HUES48 (cell line): ENCODE measurements around the gene CERS6.

Source experiments
- H3K27ac ChIP-seq: one replicate; pipeline ENCODE4 v1.7.0; 2013; ENCODE audit warnings: low read depth, low read length, inconsistent platforms
- H3K27me3 ChIP-seq: 2 replicates; pipeline ENCODE4 v1.6.1; 2013; ENCODE audit warnings: mild to moderate bottlenecking, low read length; ENCODE audit not compliant: control insufficient read depth, insufficient read depth
- H3K36me3 ChIP-seq: 2 replicates; pipeline ENCODE4 v1.6.1; 2013; ENCODE audit warnings: low read length; ENCODE audit not compliant: control insufficient read depth, insufficient read depth
- H3K4me1 ChIP-seq: 2 replicates; pipeline ENCODE4 v1.6.1; 2013; ENCODE audit warnings: mild to moderate bottlenecking, low read length; ENCODE audit not compliant: control insufficient read depth, insufficient read depth
- H3K4me3 ChIP-seq: 2 replicates; pipeline ENCODE4 v1.5.1; 2013; ENCODE audit warnings: mild to moderate bottlenecking, low read depth, low read length
- H3K9ac ChIP-seq: 2 replicates; pipeline ENCODE4 v1.6.1; 2013; ENCODE audit warnings: mild to moderate bottlenecking, low read depth, low read length, moderate library complexity
- H3K9me3 ChIP-seq: 2 replicates; pipeline ENCODE4 v1.6.1; 2013; ENCODE audit warnings: low read length; ENCODE audit not compliant: control insufficient read depth, insufficient read depth

CERS6 gene

DNA sequence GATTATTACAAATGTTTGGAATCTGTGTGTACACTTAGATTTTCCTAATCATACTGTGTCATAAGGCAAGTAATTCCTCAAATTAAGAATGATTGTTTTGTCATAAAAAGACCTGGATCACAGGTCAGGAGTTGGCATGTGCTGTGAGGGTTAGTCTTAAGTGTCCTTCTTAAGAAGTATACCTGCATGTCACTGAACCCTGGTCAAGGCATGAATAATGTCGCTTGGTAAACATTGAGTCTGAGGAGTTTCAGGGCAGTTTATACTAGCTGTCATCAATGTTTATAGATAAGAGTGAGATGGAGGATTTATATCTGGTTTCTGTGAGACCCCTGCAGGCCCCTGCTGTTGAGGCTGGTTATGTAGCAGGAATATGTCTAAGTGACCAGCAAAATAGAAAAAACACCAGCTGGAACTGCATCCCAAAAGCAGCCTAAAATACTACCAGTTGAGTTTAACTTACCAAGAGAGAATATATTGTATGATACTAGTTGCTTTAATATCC is 234.4 kb downstream of the CERS6 start:
- no peaks in the 10 kb centered on the region for H3K36me3 ChIP-seq
- H3K27ac ChIP-seq, result no peak overlapping the region
- no peaks in the 10 kb centered on the region for H3K9me3 ChIP-seq
- H3K27me3 ChIP-seq, result no peaks in the 10 kb centered on the region
- no peak overlapping the region for H3K4me3 ChIP-seq
- no peak overlapping the region for H3K9ac ChIP-seq
- no peaks in the 10 kb centered on the region for H3K4me1 ChIP-seq

DNA sequence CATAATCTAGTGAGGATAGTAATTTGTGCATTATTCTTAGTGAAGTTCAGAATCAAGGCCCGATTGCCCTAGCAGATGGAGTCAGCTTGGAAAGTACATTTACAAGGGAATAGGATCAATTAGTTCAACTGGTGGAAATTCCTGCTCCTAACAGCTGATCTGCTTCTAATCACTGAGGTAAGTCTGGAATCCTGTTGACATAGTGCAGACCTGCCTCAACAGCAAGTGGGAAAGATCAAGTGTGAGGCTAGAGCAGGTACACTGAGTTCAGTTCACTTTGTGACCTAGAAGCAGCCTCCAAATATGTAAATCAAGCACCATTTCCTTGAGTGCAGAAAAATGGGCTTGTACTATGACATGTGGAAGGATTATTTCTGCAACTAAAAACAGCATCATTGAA is 235.1 kb downstream of the CERS6 start:
- Histone ChIP-seq H3K4me3 (no peak overlapping the region), H3K9me3 (no peaks in the 10 kb centered on the region), H3K4me1 (no peaks in the 10 kb centered on the region), H3K27ac (no peak overlapping the region), H3K27me3 (no peaks in the 10 kb centered on the region), H3K9ac (no peak overlapping the region), H3K36me3 (no peaks in the 10 kb centered on the region)

DNA sequence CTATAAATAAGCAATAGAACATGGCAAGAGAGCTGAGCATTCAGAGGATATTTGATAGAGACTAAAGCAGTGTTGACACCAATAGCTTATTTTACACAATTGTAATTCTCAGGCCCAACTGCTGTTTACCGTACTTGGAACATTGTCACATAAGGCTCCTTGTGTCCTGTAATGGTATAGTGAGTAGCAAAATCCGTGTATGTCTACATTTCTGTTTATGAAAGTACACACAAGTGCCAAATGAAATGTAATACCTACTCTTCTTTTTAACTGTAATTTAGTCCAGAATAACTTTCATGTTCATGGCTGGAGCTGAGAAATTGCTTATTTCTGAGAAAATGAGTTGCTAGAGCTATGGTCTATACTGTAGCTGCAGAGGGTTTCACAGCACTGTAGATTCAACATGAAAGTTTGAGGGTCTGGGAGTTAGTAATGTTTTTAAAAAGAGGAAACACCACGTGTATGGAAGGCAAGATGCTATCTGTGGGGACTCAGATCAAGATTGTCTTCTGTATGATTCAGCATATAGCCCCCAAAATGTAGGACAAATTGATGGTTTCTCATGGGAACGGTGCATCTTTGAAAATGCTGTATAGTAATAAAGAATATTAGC is 236.2 kb downstream of the CERS6 start:
- no peaks in the 10 kb centered on the region for H3K4me1 ChIP-seq
- no peak overlapping the region for H3K27ac ChIP-seq
- H3K27me3 ChIP-seq, result no peaks in the 10 kb centered on the region
- H3K9me3 ChIP-seq, result no peaks in the 10 kb centered on the region
- no peak overlapping the region for H3K9ac ChIP-seq
- no peaks in the 10 kb centered on the region for H3K36me3 ChIP-seq
- H3K4me3 ChIP-seq, result no peak overlapping the region

DNA sequence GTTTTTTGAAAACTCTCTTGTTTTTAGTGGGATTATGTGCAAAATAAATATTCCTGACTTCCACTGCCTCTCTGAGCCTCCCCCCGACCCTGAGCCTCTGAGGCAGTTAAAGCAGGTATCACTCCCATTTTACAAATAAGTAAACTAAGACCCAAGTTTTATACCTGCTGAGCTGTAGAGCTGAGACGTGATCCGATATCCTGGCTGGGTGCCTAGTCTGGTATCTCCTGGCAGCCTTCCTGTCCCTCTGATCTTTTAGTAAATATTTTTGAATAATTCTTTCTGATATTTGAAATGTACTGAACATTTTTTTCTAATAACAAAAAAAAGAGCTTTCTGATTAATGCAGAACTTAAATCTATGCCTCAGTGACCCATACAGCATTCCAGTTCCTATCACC is 238.1 kb downstream of the CERS6 start:
- H3K4me3 ChIP-seq, result no peak overlapping the region
- no peaks in the 10 kb centered on the region for H3K4me1 ChIP-seq
- H3K36me3 ChIP-seq, result no peaks in the 10 kb centered on the region
- H3K27me3 ChIP-seq, result no peaks in the 10 kb centered on the region
- H3K9me3 ChIP-seq, result no peaks in the 10 kb centered on the region
- H3K9ac ChIP-seq, result no peak overlapping the region
- no peak overlapping the region for H3K27ac ChIP-seq

DNA sequence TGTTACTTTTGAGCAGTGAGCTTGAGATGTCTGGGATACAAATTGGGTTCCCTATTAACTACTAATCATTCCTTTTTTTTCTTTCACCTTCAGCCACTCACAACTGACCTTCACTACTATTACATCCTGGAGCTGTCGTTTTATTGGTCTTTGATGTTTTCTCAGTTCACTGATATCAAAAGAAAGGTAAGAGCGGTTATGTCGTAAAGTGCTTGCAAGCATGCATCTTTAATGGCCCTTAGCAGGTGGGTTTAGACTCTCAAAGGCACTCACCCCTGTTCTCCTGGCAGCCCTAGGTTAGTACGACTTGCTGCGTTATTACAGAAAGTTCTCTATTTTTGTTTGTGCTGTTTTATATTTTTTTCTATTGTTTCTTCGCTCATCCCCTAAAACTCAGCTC is 238.8 kb downstream of the CERS6 start:
- Histone ChIP-seq H3K27me3 (no peaks in the 10 kb centered on the region), H3K4me1 (no peaks in the 10 kb centered on the region), H3K9me3 (no peaks in the 10 kb centered on the region), H3K36me3 (no peaks in the 10 kb centered on the region), H3K9ac (no peak overlapping the region), H3K27ac (no peak overlapping the region), H3K4me3 (no peak overlapping the region)

DNA sequence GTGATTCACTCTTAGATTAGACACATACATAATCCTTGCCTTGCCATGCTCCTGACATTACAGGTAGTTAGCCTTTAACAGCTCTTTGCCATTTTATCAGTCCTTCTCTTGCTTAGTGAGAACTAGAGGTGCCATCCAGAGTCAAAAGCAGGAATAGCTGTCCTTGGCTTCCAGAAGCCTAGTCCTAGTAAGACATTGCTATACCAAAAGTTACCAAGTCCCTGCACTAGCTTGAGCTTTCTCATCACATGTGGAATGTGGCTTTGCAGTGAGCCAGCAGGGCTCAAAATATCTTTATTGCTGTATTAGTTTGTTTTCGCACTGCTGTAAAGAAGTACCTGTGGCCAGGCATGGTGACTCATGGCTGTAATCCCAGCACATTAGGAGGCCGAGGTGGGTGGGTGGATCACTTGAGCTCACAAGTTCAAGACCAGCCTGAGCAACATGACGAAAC is 241.6 kb downstream of the CERS6 start:
- Histone ChIP-seq H3K9me3 (no peaks in the 10 kb centered on the region), H3K27ac (no peak overlapping the region), H3K9ac (no peak overlapping the region), H3K4me1 (no peaks in the 10 kb centered on the region), H3K36me3 (no peaks in the 10 kb centered on the region), H3K27me3 (no peaks in the 10 kb centered on the region), H3K4me3 (no peak overlapping the region)

DNA sequence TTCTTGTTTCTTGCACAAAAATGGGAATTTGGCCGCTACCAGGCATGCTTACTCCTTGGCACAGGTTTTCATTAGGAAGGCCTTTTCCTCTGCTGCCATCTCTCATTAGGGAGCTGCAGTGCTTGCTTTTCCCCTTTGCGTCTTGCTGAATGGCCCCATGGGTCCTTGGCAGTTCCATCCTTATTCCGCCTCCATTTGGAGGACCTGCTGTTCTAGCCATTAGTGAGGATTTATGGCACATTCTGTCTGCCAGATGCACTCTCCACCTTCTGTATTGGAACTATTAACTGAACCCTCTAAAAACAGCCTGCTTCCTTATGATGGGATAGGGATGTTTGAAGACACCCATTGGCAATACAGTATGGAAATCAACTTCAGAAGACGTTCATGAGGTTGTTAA is 242.9 kb downstream of the CERS6 start:
- H3K4me1 ChIP-seq, result peaks cover 4% of the 10 kb centered on the region; the same call in 1 of the 2 replicates
- no peaks in the 10 kb centered on the region for H3K27me3 ChIP-seq
- H3K9ac ChIP-seq, result no peak overlapping the region
- H3K27ac ChIP-seq, result no peak overlapping the region
- H3K36me3 ChIP-seq, result no peaks in the 10 kb centered on the region
- no peak overlapping the region for H3K4me3 ChIP-seq
- no peaks in the 10 kb centered on the region for H3K9me3 ChIP-seq

DNA sequence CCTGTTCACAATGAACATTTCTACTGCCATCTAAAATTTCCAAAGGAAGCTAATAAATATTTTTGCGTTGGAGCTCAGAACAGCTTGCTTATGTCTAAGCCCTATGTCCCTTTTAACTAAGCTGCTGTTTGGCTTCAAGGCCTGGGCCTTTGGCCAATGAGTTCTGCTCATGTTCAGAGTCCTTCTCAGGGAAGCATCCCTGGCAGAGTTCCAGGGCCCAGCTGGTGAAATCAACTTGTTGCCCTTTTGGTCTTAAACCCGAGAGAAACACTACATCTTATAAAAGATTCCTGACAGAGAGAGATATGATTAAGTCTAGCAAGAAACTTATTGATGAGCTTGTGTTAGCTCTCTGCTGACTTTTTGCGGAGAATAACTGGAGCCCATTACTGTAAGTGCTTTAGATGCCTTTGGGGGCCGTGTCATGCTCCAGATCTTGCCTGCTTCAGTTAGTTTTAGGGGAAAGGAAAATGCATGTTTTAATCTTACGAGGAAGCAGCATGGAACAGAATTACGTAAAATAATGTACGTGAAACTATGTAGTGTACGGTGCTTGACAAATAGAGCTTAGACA is 243.9 kb downstream of the CERS6 start:
- Histone ChIP-seq H3K9me3 (no peaks in the 10 kb centered on the region), H3K27ac (no peak overlapping the region), H3K4me3 (no peak overlapping the region), H3K4me1 (peaks cover 4% of the 10 kb centered on the region; the same call in 1 of the 2 replicates), H3K27me3 (no peaks in the 10 kb centered on the region), H3K36me3 (no peaks in the 10 kb centered on the region), H3K9ac (no peak overlapping the region)

DNA sequence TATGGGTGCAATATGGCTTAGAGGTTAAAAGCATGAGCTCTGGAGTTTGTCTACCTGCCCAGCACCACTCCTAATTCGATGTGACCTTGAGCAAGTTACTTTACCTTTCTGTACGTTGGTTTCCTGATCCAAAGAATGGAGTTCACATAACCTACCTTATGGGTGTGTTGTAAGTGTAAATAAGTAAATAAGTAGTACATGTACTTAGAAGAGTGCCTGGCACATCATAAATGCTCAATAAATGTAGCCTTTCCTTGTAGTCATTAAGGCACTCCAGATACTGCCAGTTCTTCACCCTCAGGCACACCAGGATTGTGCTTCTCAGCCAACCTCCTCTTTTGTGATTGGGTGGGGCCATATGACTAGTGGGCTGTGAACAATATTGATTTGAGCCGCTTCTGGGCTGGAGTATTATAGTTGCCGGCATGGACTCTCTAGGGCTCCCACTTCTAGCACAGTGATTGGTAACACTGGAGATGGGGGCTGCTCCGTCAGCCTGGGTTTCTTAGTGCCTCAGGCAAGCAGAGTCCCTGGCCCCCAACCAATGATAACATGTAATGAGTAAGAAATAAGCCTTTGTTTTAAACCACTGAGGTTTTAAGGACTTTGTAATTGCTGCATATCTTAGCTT is 244.7 kb downstream of the CERS6 start:
- peaks cover 4% of the 10 kb centered on the region; the same call in 1 of the 2 replicates for H3K4me1 ChIP-seq
- H3K27ac ChIP-seq, result no peak overlapping the region
- no peak overlapping the region for H3K4me3 ChIP-seq
- H3K27me3 ChIP-seq, result no peaks in the 10 kb centered on the region
- no peak overlapping the region for H3K9ac ChIP-seq
- H3K9me3 ChIP-seq, result no peaks in the 10 kb centered on the region
- H3K36me3 ChIP-seq, result no peaks in the 10 kb centered on the region

DNA sequence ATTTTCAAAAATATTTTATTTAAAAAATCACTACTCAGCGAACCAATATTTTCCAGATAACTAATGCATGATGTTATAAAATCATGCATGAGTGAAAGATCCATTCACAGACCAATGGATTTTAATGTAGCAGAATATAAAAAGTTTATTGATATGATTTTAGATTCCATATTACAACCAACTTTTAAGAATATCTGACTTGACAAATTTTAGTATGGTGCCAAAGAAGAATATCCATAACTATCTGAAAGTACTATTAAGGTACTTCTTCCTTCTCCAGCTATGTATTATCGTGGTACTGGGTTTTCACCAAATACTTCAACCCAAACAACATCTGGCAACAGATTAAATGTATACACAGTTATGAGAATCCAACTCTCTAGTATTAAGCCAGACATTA is 246.5 kb downstream of the CERS6 start:
- no peak overlapping the region for H3K9ac ChIP-seq
- no peaks in the 10 kb centered on the region for H3K27me3 ChIP-seq
- H3K36me3 ChIP-seq, result no peaks in the 10 kb centered on the region
- H3K27ac ChIP-seq, result no peak overlapping the region
- peaks cover 4% of the 10 kb centered on the region; the same call in 1 of the 2 replicates for H3K4me1 ChIP-seq
- H3K4me3 ChIP-seq, result no peak overlapping the region
- H3K9me3 ChIP-seq, result no peaks in the 10 kb centered on the region

DNA sequence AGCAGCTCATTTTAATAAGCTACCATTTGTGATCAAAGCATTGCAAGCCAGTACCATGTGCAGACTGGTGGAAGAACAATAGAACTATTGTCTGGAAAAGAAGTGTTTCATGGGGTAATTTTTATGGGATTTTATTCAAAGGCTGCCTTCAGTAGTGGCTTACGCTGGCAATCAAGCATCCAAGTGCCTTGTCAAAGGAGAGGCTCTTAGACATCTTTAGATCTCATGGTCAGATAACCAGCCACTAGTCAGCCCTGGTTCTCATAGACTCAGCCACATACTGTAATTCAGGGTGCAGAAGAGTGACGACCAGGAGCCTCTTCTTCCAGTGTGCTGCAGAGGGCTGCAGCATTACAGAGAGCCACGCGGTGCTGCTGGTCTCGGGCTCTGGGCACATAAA is 247.9 kb downstream of the CERS6 start:
- no peaks in the 10 kb centered on the region for H3K36me3 ChIP-seq
- no peak overlapping the region for H3K9ac ChIP-seq
- no peaks in the 10 kb centered on the region for H3K27me3 ChIP-seq
- no peak overlapping the region for H3K4me3 ChIP-seq
- H3K9me3 ChIP-seq, result no peaks in the 10 kb centered on the region
- peaks cover 4% of the 10 kb centered on the region; the same call in 1 of the 2 replicates for H3K4me1 ChIP-seq
- H3K27ac ChIP-seq, result no peak overlapping the region
